Progenitor cell of endocrine pancreas (in vitro differentiated cells): ENCODE results near the gene RHOF. TPM values are rescaled to one million over a fixed set of nuclear protein-coding genes. Genes with fewer than 3 reads are reported as not detected.

Source experiments
- DNase-seq: peaks from one replicate; pipeline ENCODE4 v3.0.0; 2021; ENCODE audit warnings: low spot score; ENCODE audit not compliant: unreplicated experiment
- H3K27ac Mint-ChIP-seq: 2 replicates; pipeline ENCODE4 v1.8.0; 2021; ENCODE audit warnings: mild to moderate bottlenecking, moderate library complexity, mixed read lengths
- H3K27me3 Mint-ChIP-seq: 2 replicates; pipeline ENCODE4 v1.8.0; 2021; ENCODE audit warnings: mixed read lengths
- H3K36me3 Mint-ChIP-seq: 2 replicates; pipeline ENCODE4 v1.8.0; 2022; ENCODE audit warnings: mixed read lengths; ENCODE audit not compliant: insufficient read depth
- H3K4me1 Mint-ChIP-seq: 2 replicates; pipeline ENCODE4 v1.8.0; 2021; ENCODE audit warnings: low read depth, mixed read lengths
- H3K4me3 Mint-ChIP-seq: 2 replicates; pipeline ENCODE4 v1.8.0; 2021; ENCODE audit warnings: low read depth, mild to moderate bottlenecking, moderate library complexity, mixed read lengths
- H3K9me3 Mint-ChIP-seq: 2 replicates; pipeline ENCODE4 v1.8.0; 2021; ENCODE audit warnings: low read depth, mixed read lengths
- total RNA-seq: library from RNA; stranded (reverse); gene quantifications from 2 replicates; pipeline ENCODE4 v1.2.1, GENCODE V29; 2021
- TF ChIP-seq, protein P1 (sequence below): fragments of 200-600 bp; sonication (generic); IDR thresholded peaks from one replicate; pipeline ENCODE4 v1.5.0; 2021; ENCODE audit warnings: antibody characterized with exemption, mild to moderate bottlenecking; ENCODE audit not compliant: unreplicated experiment

The RHOF gene
- total RNA-seq, 1 donor from 2014 or later: 36.0 TPM

DNA sequence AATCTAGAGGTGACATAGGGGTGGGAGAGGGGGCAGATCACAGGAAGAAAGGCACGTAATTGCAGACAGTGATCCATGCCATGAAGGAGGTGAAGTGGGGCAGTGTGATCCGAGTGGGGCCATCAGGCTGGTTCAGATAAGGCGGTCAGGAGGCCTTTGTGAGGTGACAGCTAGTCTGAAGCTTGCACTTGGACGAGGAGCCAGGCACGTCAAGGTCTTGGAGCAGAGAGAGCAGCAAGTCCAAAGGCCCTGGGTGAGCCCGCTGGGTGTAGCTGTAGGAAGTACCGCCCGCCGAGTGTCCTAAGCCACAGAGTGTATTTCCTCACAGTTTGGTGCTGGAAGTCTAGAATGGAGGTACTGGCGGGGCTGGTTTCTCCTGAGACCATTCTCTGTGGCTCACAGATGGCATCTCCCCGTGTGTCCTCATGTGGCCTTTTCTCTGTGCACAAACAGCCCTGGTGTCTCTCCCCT is 23.6 kb downstream of the RHOF start:
- Mint-ChIP-seq H3K4me3 (no peak overlapping the region), H3K9me3 (no peaks in the 10 kb centered on the region), H3K4me1 (peaks cover 3% of the 10 kb centered on the region), H3K36me3 (no peaks in the 10 kb centered on the region), H3K27me3 (no peaks in the 10 kb centered on the region), H3K27ac (no peak overlapping the region)
- DNase-seq: no peak
- TF ChIP-seq, protein P1, sequence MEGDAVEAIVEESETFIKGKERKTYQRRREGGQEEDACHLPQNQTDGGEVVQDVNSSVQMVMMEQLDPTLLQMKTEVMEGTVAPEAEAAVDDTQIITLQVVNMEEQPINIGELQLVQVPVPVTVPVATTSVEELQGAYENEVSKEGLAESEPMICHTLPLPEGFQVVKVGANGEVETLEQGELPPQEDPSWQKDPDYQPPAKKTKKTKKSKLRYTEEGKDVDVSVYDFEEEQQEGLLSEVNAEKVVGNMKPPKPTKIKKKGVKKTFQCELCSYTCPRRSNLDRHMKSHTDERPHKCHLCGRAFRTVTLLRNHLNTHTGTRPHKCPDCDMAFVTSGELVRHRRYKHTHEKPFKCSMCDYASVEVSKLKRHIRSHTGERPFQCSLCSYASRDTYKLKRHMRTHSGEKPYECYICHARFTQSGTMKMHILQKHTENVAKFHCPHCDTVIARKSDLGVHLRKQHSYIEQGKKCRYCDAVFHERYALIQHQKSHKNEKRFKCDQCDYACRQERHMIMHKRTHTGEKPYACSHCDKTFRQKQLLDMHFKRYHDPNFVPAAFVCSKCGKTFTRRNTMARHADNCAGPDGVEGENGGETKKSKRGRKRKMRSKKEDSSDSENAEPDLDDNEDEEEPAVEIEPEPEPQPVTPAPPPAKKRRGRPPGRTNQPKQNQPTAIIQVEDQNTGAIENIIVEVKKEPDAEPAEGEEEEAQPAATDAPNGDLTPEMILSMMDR: no peak

DNA sequence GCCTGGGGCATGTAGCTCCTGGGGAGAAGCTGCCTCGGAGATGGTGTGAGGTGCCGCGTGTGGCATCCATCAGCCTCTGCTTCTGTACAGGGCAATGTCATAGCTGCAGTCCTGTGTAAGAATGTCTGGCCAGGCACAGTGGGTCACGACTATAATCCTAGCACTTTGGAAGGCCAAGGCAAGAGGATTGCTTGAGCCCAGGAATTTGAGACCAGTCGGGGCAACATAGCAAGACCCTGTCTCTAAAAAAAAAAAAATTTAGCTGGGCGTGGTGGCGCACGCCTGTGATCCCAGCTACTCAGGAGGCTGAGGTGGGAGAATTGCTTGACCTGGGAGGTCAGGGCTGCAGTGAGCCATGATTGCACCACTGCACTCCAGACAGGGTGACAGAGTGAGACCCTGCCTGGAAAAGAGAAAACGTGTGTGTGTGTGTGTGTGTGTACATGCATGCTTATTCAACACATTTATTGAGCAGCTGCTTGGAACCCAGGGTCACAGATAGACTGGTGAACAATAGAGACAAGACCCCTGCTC is 24.1 kb downstream of the RHOF start:
- Mint-ChIP-seq H3K9me3 (no peaks in the 10 kb centered on the region), H3K4me3 (no peak overlapping the region), H3K27me3 (no peaks in the 10 kb centered on the region), H3K36me3 (no peaks in the 10 kb centered on the region), H3K4me1 (peaks cover 3% of the 10 kb centered on the region), H3K27ac (no peak overlapping the region)
- DNase-seq: no peak
- TF ChIP-seq, protein P1: no peak

DNA sequence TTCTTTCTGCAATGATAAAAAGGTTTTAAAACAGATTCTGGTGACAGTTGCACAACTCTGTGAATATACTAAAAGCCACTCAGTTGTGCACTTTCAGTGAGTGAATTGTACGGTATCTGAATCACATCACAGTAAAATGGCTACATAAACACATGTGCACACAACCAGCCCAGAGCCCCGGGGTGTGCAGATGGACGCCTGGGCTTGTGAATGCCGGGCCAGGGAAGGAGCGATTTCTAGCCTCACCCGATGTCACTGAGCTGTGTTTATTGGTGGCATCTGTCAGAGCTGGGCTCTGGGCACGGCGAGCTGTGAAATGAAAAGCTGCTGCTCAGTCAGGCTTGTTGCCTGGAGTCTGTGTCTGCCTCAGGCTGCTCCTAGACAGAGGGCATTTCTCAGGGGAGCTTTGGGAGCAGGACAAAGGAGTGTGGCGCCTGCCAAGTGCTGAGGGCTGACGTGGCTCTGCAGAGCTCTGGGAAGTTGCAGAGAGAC is 25.9 kb downstream of the RHOF start:
- no peak for DNase-seq
- Mint-ChIP-seq H3K4me1 (peaks cover 1% of the 10 kb centered on the region), H3K27ac (no peak overlapping the region), H3K4me3 (no peak overlapping the region), H3K27me3 (no peaks in the 10 kb centered on the region), H3K9me3 (no peaks in the 10 kb centered on the region), H3K36me3 (no peaks in the 10 kb centered on the region)
- TF ChIP-seq, protein P1: no peak

DNA sequence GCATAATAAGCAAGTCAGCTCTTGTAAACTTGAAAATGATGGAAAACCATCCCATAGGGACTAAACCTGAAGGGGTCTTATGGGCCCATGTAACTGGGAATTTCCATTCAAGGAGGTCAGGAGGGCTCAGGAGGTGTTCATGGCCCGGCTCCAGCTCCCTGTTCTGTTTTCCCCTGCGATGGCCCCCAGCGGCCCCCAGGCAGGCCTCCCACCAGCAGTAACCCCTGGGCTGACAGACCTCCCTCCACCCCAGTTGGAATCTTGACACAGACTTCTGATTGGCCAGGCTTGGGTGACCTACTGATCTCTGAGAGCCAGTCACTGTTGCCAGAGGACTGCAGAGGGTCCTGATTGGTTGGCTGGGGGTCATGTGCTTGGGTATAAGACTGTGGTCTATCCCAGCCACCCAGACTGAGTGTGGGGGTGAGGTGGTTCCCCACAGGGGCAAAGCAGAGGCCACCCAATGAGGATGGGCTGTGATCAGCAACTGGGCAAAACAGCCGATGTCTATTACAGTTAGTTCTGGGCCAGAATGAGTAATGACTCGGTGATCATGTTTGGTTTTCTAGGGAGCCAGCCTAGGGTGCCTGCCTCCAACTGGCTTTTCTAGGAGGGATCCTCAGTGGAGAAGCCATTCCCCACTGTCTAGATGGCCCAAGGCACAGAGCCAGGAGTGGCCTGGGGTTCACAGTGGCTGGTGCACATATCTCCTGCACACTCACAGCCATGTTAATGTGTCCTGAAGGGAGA is 27.0 kb downstream of the RHOF start:
- TF ChIP-seq, protein P1: no peak
- no peaks in the 10 kb centered on the region for H3K27me3 Mint-ChIP-seq
- H3K36me3 Mint-ChIP-seq: peaks cover 3% of the 10 kb centered on the region
- no peaks in the 10 kb centered on the region for H3K9me3 Mint-ChIP-seq
- no peak for DNase-seq
- no peak overlapping the region for H3K4me3 Mint-ChIP-seq
- no peak overlapping the region for H3K27ac Mint-ChIP-seq
- H3K4me1 Mint-ChIP-seq: peaks cover 4% of the 10 kb centered on the region

DNA sequence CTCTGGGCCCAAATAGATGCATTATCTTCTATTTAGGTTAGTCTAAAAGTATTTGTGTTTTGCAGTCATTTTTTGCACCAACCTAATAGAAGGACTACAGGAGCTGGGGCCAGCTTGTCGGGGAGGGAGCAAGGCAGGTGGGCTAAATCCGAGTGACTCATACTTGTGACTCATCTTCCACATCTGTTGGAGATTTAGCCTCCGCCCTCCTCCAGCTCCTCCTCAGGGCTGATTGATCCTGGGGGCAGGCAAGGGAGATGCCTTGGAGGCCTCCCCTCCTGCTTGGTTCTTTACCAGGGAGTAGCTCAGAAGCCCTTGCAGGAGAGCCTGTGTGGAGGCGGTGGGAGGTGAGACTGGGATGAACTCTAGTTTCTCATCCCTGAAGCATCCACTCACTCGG is 27.9 kb downstream of the RHOF start:
- no peak for DNase-seq
- Mint-ChIP-seq H3K4me1 (peaks cover 4% of the 10 kb centered on the region), H3K36me3 (peaks cover 3% of the 10 kb centered on the region), H3K4me3 (no peak overlapping the region), H3K27me3 (no peaks in the 10 kb centered on the region), H3K27ac (no peak overlapping the region), H3K9me3 (no peaks in the 10 kb centered on the region)
- TF ChIP-seq, protein P1: no peak
